T-helper 2 cell treated with Interferon-gamma antibody and Interleukin-4, amounts not matched to agents 5 μg/mL and 100 μg/mL, for 36 hours (primary cell): ENCODE results near the gene CUL1.

Experiments used
- DNase-seq: peaks from one replicate; pipeline ENCODE4 v3.0.0; 2021; ENCODE audit warnings: low spot score
- H3K27ac Mint-ChIP-seq: one replicate; pipeline ENCODE4 v1.8.0; 2021; ENCODE audit warnings: mild to moderate bottlenecking, mixed read lengths
- H3K27me3 Mint-ChIP-seq: one replicate; pipeline ENCODE4 v1.8.0; 2021; ENCODE audit warnings: low read depth, mixed read lengths
- H3K36me3 Mint-ChIP-seq: one replicate; pipeline ENCODE4 v1.8.0; 2021; ENCODE audit warnings: low read depth, mixed read lengths
- H3K4me1 Mint-ChIP-seq: one replicate; pipeline ENCODE4 v1.8.0; 2021; ENCODE audit warnings: low read depth, mixed read lengths
- H3K4me3 Mint-ChIP-seq: one replicate; pipeline ENCODE4 v1.8.0; 2022; ENCODE audit warnings: mild to moderate bottlenecking, moderate library complexity, mixed read lengths
- H3K9me3 Mint-ChIP-seq: one replicate; pipeline ENCODE4 v1.8.0; 2021; ENCODE audit warnings: mixed read lengths

Gene CUL1

GRCh38 chr7:148803094-148803493, 104.4 kb downstream of the CUL1 start:
- no peak overlapping the region for H3K4me3 Mint-ChIP-seq
- peaks cover 46% of the 10 kb centered on the region for H3K36me3 Mint-ChIP-seq
- H3K27ac Mint-ChIP-seq: no peak overlapping the region
- no peaks in the 10 kb centered on the region for H3K27me3 Mint-ChIP-seq
- H3K4me1 Mint-ChIP-seq: no peaks in the 10 kb centered on the region
- no peak for DNase-seq
- H3K9me3 Mint-ChIP-seq: no peaks in the 10 kb centered on the region

DNA sequence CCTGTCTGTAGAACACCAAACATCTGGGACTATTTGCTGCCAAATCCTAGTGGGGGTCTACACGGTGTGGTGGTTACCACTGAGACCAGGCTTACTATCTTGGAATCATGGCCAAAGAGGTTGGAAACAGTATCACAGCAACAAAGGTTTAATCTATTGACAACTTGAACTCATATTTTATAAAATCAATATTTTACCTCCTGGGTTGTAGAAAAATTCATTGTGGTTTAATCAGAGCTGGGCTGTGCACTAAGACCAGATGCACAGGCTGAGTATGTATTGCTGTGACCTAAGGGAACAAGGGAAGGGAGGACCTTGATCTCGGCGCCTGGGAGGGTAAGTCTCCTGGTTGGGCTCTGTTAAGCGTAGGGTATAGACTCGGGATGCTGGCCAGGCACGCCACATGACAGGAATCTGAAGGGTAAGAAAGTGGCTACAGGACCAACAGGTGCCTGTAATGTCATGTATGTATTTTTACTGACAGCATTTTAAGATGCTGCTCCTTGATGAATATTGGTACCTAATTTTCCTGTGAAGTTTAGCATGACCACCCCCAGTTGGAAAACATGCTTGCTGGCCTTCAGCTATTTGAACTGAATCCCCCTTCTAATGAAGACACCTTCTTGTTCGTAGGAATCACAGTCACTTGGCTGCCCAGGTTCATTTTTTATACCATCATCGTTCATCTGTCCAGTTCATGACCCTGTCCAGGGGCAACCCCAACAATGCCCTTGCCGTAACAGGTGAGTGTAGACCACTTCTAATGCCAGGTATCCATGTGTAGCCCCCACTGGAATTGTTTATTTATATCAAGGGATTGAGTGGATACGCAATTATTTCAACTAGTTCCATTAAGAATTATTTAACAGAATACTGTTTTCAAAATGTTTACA, 105.9 kb downstream of the CUL1 start:
- Mint-ChIP-seq H3K4me1 (no peaks in the 10 kb centered on the region), H3K9me3 (no peaks in the 10 kb centered on the region), H3K27ac (no peak overlapping the region), H3K36me3 (peaks cover 45% of the 10 kb centered on the region), H3K27me3 (no peaks in the 10 kb centered on the region), H3K4me3 (no peak overlapping the region)
- no peak for DNase-seq

DNA sequence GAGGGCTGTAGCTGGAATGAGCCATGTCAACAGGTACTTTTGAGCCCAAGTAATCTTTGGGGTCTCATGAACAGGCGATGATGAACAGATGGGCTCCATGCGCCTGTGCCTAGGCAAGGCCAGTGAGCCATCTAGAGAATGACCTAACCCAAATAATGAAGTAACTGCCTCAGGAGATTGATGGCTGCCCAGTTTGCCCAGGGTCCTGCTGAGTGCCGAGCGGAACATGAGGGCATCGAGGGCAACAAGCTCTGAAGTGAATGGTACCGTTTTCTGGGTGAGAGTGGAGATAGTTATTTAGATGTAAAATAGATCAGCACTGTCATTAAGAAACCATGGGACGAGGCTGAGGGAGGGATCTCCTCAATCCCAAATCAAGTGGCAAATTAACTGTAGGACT, 107.5 kb downstream of the CUL1 start:
- H3K4me3 Mint-ChIP-seq: no peak overlapping the region
- H3K27me3 Mint-ChIP-seq: no peaks in the 10 kb centered on the region
- DNase-seq: no peak
- H3K36me3 Mint-ChIP-seq: peaks cover 43% of the 10 kb centered on the region
- H3K27ac Mint-ChIP-seq: peak overlapping the region; percentile 41
- no peaks in the 10 kb centered on the region for H3K4me1 Mint-ChIP-seq
- H3K9me3 Mint-ChIP-seq: no peaks in the 10 kb centered on the region

DNA sequence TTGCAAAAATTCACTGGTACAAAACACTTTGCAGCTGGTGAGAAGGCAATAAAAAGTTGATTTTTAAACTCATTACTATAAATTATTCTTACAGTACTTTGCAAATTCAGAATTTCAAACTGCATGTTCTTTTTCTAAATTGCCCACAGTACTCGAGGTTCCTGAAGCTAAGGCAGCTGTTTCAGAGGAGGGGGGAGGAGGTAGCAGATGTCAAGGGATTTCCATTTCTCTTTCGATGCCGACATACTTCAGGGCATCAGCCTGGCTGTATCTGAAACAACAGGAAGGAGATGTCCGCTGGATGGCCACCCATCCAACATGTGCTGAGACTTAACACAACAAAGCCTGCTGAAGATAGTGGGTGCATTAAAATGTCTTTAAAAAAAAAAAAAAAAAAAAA, 108.7 kb downstream of the CUL1 start:
- Mint-ChIP-seq H3K4me3 (no peak overlapping the region), H3K36me3 (peaks cover 50% of the 10 kb centered on the region), H3K27me3 (no peaks in the 10 kb centered on the region), H3K4me1 (no peaks in the 10 kb centered on the region), H3K27ac (no peak overlapping the region), H3K9me3 (no peaks in the 10 kb centered on the region)
- no peak for DNase-seq

GRCh38 chr7:148809856-148810255, 111.2 kb downstream of the CUL1 start:
- no peak for DNase-seq
- no peaks in the 10 kb centered on the region for H3K27me3 Mint-ChIP-seq
- no peak overlapping the region for H3K4me3 Mint-ChIP-seq
- no peaks in the 10 kb centered on the region for H3K9me3 Mint-ChIP-seq
- no peak overlapping the region for H3K27ac Mint-ChIP-seq
- no peaks in the 10 kb centered on the region for H3K4me1 Mint-ChIP-seq
- peaks cover 67% of the 10 kb centered on the region for H3K36me3 Mint-ChIP-seq

- Mint-ChIP-seq H3K36me3 (peaks cover 73% of the 10 kb centered on the region), H3K4me1 (no peaks in the 10 kb centered on the region), H3K27me3 (no peaks in the 10 kb centered on the region), H3K4me3 (no peak overlapping the region), H3K9me3 (no peaks in the 10 kb centered on the region), H3K27ac (peak overlapping the region; percentile 67)
- no peak for DNase-seq
Observed at GRCh38 chr7:148811892-148812291, 113.2 kb downstream of the CUL1 start.

DNA sequence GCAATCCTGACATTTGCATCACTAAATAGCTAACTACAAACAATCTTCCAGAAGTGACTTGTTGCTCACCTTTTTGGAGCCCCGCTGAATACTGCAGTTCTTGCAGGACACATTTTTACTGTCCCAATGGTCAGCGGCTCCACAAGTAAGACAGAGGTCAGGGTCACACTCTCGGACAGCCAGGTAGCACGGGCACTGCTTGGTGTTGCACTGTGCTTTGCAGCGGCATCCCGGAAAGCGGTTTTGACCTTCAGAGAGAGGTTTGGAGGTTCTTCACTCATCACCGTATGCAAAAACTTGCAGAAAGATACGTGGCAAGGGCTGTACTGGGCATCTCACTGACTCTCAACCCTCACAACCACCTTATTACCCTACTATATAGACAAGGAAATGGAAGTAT, 115.2 kb downstream of the CUL1 start:
- Mint-ChIP-seq H3K27me3 (no peaks in the 10 kb centered on the region), H3K4me1 (no peaks in the 10 kb centered on the region), H3K36me3 (peaks cover 76% of the 10 kb centered on the region), H3K4me3 (no peak overlapping the region), H3K27ac (no peak overlapping the region), H3K9me3 (no peaks in the 10 kb centered on the region)
- DNase-seq: no peak

DNA sequence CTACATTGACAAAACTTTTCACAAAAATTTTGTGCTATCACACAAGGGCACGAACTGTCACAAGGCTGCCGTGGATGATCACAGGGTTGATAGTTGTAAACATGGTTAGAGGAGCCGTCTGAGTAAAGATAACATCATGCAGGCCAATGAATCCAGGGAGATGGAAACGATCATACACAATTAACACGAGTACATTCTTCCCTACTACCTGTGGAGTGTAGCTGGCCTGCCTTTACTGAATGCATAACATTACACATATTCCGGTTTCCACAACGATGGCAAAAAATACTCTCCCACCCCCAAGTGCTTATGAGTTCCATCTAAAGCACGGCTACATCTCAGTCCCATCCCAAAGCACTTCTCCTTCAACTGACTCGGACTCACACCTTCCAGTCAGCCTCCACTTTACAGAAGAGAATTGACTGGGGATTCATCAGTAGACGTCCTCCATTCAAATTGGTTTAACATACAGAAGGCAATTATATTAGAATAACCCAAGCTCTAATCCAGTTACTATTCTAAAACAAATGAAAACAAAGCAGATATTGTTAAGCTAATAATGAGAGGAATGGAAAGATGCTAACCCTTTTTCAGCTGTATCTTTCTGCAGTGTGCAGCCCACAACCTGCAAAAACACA, 116.3 kb downstream of the CUL1 start:
- Mint-ChIP-seq H3K27ac (no peak overlapping the region), H3K9me3 (no peaks in the 10 kb centered on the region), H3K36me3 (peaks cover 75% of the 10 kb centered on the region), H3K4me1 (peaks cover under 1% of the 10 kb centered on the region), H3K27me3 (no peaks in the 10 kb centered on the region), H3K4me3 (no peak overlapping the region)
- DNase-seq: no peak

DNA sequence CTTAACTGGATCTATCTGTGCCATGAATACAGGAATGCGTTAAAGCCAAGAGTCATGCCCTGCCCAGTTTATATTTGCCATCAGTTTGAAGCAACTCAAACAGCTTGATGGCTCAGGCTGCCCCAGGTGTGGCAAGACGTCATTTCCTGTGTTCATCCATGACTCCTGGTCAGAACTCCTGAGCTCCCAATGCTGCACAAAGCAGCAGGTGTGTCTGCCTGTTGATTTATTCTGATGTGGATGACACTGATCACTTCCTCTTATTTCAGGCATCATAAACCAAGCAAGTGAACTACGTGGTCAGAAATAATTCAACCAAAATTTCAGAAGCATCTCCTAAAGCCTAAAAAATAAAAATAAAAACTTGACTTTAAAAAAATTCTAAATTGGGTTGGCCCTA, 116.9 kb downstream of the CUL1 start:
- no peak for DNase-seq
- H3K4me3 Mint-ChIP-seq: no peak overlapping the region
- H3K4me1 Mint-ChIP-seq: peaks cover 3% of the 10 kb centered on the region
- H3K9me3 Mint-ChIP-seq: no peaks in the 10 kb centered on the region
- no peak overlapping the region for H3K27ac Mint-ChIP-seq
- H3K36me3 Mint-ChIP-seq: peaks cover 74% of the 10 kb centered on the region
- no peaks in the 10 kb centered on the region for H3K27me3 Mint-ChIP-seq

- peaks cover 59% of the 10 kb centered on the region for H3K36me3 Mint-ChIP-seq
- no peak overlapping the region for H3K27ac Mint-ChIP-seq
- H3K27me3 Mint-ChIP-seq: no peaks in the 10 kb centered on the region
- no peaks in the 10 kb centered on the region for H3K9me3 Mint-ChIP-seq
- no peak for DNase-seq
- no peak overlapping the region for H3K4me3 Mint-ChIP-seq
- peaks cover 7% of the 10 kb centered on the region for H3K4me1 Mint-ChIP-seq
Observed at GRCh38 chr7:148819697-148820360, 121.1 kb downstream of the CUL1 start.

DNA sequence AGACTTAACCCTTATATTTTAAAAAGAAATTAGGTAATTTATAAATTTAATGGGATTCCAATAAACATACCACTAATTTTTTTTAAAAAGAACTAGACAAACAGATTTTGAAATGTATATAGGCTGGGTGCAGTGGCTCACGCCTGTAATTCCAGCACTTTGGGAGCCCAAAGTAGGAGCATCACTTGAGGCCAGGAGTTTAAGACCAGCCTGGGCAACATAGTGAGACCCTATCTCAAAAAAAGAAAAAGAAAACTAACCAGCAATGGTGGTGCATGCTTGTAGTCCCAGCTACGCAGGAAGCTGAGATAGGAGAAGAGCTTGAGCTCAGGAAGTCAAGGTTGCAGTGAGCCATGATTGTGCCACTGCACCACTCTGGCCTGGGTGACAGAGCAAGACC, 122.7 kb downstream of the CUL1 start:
- H3K27me3 Mint-ChIP-seq: no peaks in the 10 kb centered on the region
- H3K4me1 Mint-ChIP-seq: peaks cover 9% of the 10 kb centered on the region
- peaks cover 64% of the 10 kb centered on the region for H3K36me3 Mint-ChIP-seq
- no peak overlapping the region for H3K4me3 Mint-ChIP-seq
- H3K9me3 Mint-ChIP-seq: no peaks in the 10 kb centered on the region
- H3K27ac Mint-ChIP-seq: no peak overlapping the region
- DNase-seq: no peak

DNA sequence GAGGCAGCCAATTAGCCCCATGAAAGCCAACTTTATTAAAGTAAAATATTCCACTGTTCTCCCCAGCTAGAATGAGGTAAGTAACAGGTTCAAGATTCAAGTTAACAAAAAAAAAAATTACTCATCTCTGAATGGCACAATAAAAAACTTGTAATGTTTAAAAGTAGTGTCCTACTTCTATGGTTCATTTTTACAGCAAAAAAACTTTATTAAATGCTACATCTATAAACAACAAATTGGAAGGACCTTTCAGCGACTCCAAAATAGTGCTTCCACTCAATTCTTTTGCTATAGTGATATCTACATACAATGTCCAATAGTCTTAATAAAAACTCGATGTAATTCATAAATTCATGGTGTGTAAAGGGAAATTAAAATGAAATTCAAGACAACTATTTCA, 126.2 kb downstream of the CUL1 start:
- no peaks in the 10 kb centered on the region for H3K9me3 Mint-ChIP-seq
- peaks cover 49% of the 10 kb centered on the region for H3K36me3 Mint-ChIP-seq
- H3K27ac Mint-ChIP-seq: no peak overlapping the region

GRCh38 chr7:148825338-148825737, 126.6 kb downstream of the CUL1 start:
- DNase-seq: no peak
- H3K27me3 Mint-ChIP-seq: no peaks in the 10 kb centered on the region
- no peak overlapping the region for H3K4me3 Mint-ChIP-seq
- no peaks in the 10 kb centered on the region for H3K9me3 Mint-ChIP-seq
- peaks cover 48% of the 10 kb centered on the region for H3K36me3 Mint-ChIP-seq
- H3K27ac Mint-ChIP-seq: no peak overlapping the region
- peaks cover 17% of the 10 kb centered on the region for H3K4me1 Mint-ChIP-seq

More for the DNA sequence above, 126.2 kb downstream of the CUL1 start:
- DNase-seq: no peak
- Mint-ChIP-seq H3K27me3 (no peaks in the 10 kb centered on the region), H3K4me1 (peaks cover 20% of the 10 kb centered on the region), H3K4me3 (no peak overlapping the region)

DNA sequence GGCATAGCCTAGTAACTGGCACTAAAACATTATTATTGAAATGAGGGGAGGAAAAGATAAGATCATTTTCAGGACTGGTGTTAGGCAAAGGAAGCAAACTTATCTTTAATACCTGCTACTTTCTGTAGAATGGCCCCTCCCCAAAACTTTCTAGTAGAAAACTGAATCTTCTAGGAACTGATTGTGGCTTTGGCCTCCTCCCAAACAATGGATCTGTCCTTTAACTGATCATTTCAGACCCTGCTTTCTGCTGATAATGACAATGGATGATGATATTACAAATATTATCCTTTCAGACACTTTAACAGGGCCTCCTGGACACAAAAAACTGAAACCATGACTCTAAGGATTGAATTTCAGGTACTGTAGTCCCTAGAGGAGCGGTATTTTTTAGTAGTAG, 130.3 kb downstream of the CUL1 start:
- H3K36me3 Mint-ChIP-seq: peaks cover 49% of the 10 kb centered on the region
- peaks cover 24% of the 10 kb centered on the region for H3K4me1 Mint-ChIP-seq
- H3K9me3 Mint-ChIP-seq: no peaks in the 10 kb centered on the region
- peak overlapping the region; percentile 80 for H3K27ac Mint-ChIP-seq
- DNase-seq: no peak
- H3K27me3 Mint-ChIP-seq: no peaks in the 10 kb centered on the region
- H3K4me3 Mint-ChIP-seq: no peak overlapping the region
